ENCODE data around the gene TSPAN10.

The TSPAN10 gene

DNA sequence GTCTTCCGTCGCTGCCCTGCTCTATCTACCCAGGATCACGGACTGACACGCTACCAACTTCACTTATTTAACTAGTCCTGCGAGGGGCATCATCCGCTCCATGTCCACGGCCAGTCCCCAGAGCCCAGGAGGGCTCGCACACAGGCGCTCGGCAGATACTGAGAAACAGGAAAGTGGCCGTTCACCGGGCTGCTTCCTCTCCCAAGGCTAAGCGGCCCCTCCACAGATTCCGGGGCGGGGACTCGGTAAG lies 29.0 kb downstream of the TSPAN10 start:
- no peak for DNase-seq (ENCODE audit: extremely low read depth, insufficient read length)
- peak overlapping the region; percentile 97 for H3K4me3 ChIP-seq (replicated peaks; ENCODE audit: low read depth, low read length)
- no peaks in the 10 kb centered on the region for H3K27me3 ChIP-seq (replicated peaks; ENCODE audit: control insufficient read depth, insufficient read depth, low read length)
- peaks cover 16% of the 10 kb centered on the region for H3K36me3 ChIP-seq (ENCODE audit: control insufficient read depth, insufficient read depth, low read length)
- TF ChIP-seq, protein P1, sequence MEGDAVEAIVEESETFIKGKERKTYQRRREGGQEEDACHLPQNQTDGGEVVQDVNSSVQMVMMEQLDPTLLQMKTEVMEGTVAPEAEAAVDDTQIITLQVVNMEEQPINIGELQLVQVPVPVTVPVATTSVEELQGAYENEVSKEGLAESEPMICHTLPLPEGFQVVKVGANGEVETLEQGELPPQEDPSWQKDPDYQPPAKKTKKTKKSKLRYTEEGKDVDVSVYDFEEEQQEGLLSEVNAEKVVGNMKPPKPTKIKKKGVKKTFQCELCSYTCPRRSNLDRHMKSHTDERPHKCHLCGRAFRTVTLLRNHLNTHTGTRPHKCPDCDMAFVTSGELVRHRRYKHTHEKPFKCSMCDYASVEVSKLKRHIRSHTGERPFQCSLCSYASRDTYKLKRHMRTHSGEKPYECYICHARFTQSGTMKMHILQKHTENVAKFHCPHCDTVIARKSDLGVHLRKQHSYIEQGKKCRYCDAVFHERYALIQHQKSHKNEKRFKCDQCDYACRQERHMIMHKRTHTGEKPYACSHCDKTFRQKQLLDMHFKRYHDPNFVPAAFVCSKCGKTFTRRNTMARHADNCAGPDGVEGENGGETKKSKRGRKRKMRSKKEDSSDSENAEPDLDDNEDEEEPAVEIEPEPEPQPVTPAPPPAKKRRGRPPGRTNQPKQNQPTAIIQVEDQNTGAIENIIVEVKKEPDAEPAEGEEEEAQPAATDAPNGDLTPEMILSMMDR (IDR thresholded peaks at IDR 0.05; ENCODE audit: insufficient read depth, low read length, poor library complexity, severe bottlenecking), result no peak

DNA sequence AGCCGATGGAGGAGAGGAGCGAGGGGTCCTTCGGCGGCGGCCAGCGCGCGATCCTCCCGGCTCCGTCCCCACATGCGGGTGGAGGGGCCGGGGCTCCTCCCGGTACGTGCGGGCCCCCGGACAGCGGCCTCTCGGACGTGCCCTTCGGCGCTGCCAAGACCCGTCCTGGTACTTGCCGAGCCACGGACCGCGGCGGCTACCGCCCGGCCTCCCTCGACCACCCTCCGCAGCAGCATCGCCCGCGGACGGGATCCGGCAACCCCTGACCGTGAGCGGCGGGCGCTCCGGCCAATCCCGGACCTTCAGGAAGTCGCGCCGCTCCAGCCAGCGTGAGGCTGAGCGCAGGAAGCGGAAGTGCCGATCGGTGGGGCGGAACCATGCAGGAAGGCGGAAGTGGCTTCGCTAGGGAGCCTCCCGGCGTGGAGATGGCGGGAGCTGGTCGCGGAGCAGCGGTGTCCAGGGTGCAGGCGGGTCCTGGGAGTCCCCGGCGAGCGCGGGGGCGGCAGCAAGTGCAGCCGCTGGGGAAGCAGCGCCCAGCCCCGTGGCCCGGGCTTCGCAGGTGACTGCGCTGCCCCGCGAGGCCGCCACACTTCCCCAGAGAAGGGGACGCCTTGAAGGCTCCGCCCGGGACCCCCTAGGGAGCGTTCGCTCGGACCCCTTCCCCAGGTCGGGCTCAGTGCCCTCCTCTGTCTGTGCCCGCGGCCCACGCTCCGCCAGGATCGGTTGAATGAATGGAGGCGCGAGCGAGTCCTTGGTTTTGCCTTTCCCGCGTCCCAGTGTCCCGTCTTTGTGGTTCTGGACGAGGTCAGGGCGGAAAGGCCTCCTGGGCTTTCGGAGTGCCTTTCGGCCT lies 29.6 kb downstream of the TSPAN10 start, which contains the start of the genes CCDC137 and OXLD1:
Gene CCDC137 (plus strand): TSS at position 396 of the 850 bp plus-strand sequence. CDS start 30 bp downstream, at position 426.
Gene OXLD1 (minus strand): TSS at position 264 of the 850 bp plus-strand sequence. CDS start 28 bp downstream, at position 236.
- Histone ChIP-seq H3K4me3 (replicated peaks; ENCODE audit: low read depth, low read length) (peak within 1 kb of the TSS; percentile 97), H3K36me3 (ENCODE audit: control insufficient read depth, insufficient read depth, low read length) (peaks cover 20% of the 10 kb centered on the region), H3K27me3 (replicated peaks; ENCODE audit: control insufficient read depth, insufficient read depth, low read length) (no peaks in the 10 kb centered on the region)
- TF ChIP-seq, protein P1 (IDR thresholded peaks at IDR 0.05; ENCODE audit: insufficient read depth, low read length, poor library complexity, severe bottlenecking), result no peak
- DNase-seq (ENCODE audit: extremely low read depth, insufficient read length), result peak; percentile 95

DNA sequence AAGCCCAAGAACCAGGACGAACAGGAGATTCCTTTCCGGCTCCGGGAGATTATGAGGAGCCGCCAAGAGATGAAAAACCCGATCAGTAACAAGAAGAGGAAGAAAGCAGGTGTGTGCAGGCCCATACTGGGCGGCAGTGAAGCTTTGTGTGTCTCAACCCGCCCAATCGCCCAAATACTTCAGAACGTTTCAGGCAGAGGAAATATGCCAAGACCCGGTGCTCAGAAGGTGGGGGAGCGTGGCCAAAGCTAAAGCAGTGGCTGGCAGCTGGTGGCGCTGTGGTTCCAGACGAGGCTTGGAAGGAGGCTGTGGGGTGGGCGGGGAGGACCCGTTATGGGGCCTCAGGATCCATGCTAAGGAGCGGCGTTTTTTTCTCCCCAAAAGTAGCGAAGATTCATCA lies 30.8 kb downstream of the TSPAN10 start:
- Histone ChIP-seq H3K36me3 (ENCODE audit: control insufficient read depth, insufficient read depth, low read length) (peaks cover 31% of the 10 kb centered on the region), H3K27me3 (replicated peaks; ENCODE audit: control insufficient read depth, insufficient read depth, low read length) (no peaks in the 10 kb centered on the region), H3K4me3 (replicated peaks; ENCODE audit: low read depth, low read length) (peak overlapping the region; percentile 13; the same call in 1 of the 2 replicates)
- DNase-seq (ENCODE audit: extremely low read depth, insufficient read length), result no peak
- TF ChIP-seq, protein P1 (IDR thresholded peaks at IDR 0.05; ENCODE audit: insufficient read depth, low read length, poor library complexity, severe bottlenecking), result peak; percentile 18

DNA sequence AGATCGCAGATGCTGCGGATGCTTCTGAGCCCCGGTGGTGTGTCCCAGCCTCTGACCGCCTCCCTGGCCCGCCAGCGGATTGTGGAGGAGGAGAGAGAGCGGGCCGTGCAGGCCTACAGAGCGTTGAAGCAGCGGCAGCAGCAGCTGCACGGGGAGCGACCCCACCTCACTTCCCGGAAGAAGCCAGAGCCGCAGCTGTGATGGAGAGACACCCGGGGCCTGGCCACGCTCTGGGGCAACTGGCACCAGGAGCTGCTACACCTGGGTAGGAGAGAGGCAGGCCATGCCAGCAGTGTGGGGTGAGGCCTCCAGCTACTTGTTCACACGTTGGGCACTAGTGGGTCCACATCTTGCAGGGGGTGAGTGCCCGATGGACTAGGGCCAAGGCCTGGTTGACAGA lies 35.5 kb downstream of the TSPAN10 start:
- Histone ChIP-seq H3K27me3 (replicated peaks; ENCODE audit: control insufficient read depth, insufficient read depth, low read length) (no peaks in the 10 kb centered on the region), H3K36me3 (ENCODE audit: control insufficient read depth, insufficient read depth, low read length) (peaks cover 33% of the 10 kb centered on the region), H3K4me3 (replicated peaks; ENCODE audit: low read depth, low read length) (no peak overlapping the region)
- TF ChIP-seq, protein P1 (IDR thresholded peaks at IDR 0.05; ENCODE audit: insufficient read depth, low read length, poor library complexity, severe bottlenecking), result no peak
- no peak for DNase-seq (ENCODE audit: extremely low read depth, insufficient read length)

DNA sequence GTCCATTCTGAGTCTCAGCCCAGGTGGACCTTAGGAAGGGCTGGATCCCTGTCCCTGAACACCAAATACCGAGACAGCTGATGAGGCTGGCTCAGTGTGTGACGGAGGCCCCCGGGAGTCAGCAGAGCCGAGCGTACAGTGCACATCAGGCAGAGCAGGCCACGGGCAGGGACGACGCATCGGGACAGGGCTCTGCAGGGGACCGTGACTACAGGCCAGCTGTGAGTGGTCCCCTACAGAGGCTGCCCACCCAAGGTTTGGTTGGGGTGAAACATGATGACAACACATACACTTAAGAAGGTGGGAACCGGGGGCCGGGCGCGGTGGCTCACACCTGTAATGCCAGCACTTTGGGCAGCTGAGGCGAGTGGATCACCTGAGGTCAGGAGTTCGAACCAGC lies 36.0 kb downstream of the TSPAN10 start:
- no peak for DNase-seq (ENCODE audit: extremely low read depth, insufficient read length)
- TF ChIP-seq, protein P1 (IDR thresholded peaks at IDR 0.05; ENCODE audit: insufficient read depth, low read length, poor library complexity, severe bottlenecking), result no peak
- H3K4me3 ChIP-seq (replicated peaks; ENCODE audit: low read depth, low read length), result no peak overlapping the region
- H3K36me3 ChIP-seq (ENCODE audit: control insufficient read depth, insufficient read depth, low read length), result peaks cover 33% of the 10 kb centered on the region
- H3K27me3 ChIP-seq (replicated peaks; ENCODE audit: control insufficient read depth, insufficient read depth, low read length), result no peaks in the 10 kb centered on the region
